ENCODE data around the gene TEX29. TPM values are rescaled to one million over a fixed set of nuclear protein-coding genes. Genes with fewer than 3 reads are reported as not detected.

TEX29 gene
- total RNA-seq, 1 experiment from 2014 or later: 0.33 TPM

GRCh38 chr13:111343186-111343805, 22.9 kb downstream of the TEX29 start:
- Histone ChIP-seq H3T11ph (ENCODE audit: low read length) (no peak overlapping the region), H4K91ac (ENCODE audit: insufficient read length, low read depth, low read length) (no peak overlapping the region), H3K4me2 (ENCODE audit: insufficient read depth, insufficient read length, low read length) (no peak overlapping the region), H3K4ac (ENCODE audit: low read depth, low read length) (no peak overlapping the region), H3K27me3 (ENCODE audit: insufficient read depth, low read length) (no peaks in the 10 kb centered on the region), H3K18ac (ENCODE audit: insufficient read length, low read depth, low read length) (no peak overlapping the region), H4K8ac (replicated peaks; ENCODE audit: insufficient read length, low read depth, low read length) (no peak overlapping the region), H4K5ac (ENCODE audit: insufficient read length, low read depth, low read length) (no peak overlapping the region), H2BK20ac (ENCODE audit: low read depth, low read length, poor library complexity, severe bottlenecking) (no peak overlapping the region), H3K9me3 (ENCODE audit: control insufficient read depth, low read depth, low read length) (no peaks in the 10 kb centered on the region), H2BK5ac (ENCODE audit: insufficient read length, low read length) (no peak overlapping the region), H4K20me1 (ENCODE audit: control insufficient read depth, insufficient read depth, insufficient read length) (no peaks in the 10 kb centered on the region), H3K27ac (ENCODE audit: insufficient read length, low read depth, low read length) (no peak overlapping the region), H3K79me1 (ENCODE audit: insufficient read depth, low read depth, low read length, poor library complexity, severe bottlenecking) (no peaks in the 10 kb centered on the region), H3K23ac (ENCODE audit: insufficient read length, low read depth, low read length) (no peak overlapping the region), H3K14ac (ENCODE audit: insufficient read depth, low read length) (no peak overlapping the region), H2BK120ac (ENCODE audit: low read depth, low read length, poor library complexity, severe bottlenecking) (no peak overlapping the region), H2AFZ (ENCODE audit: low read length) (no peak overlapping the region), H3K23me2 (ENCODE audit: insufficient read length, low read depth, low read length, poor library complexity, severe bottlenecking) (no peaks in the 10 kb centered on the region), H2BK15ac (ENCODE audit: low read depth, low read length) (no peak overlapping the region), H2BK12ac (ENCODE audit: insufficient read length, low read depth, low read length) (no peak overlapping the region), H3K79me2 (ENCODE audit: insufficient read depth, low read length) (no peaks in the 10 kb centered on the region), H3K9ac (ENCODE audit: extremely low read depth, insufficient read length, low read length) (no peak overlapping the region), H3K4me1 (ENCODE audit: insufficient read depth, low read length) (no peaks in the 10 kb centered on the region), H2AK5ac (ENCODE audit: insufficient read length, low read length) (no peak overlapping the region), H3K56ac (ENCODE audit: insufficient read length, low read depth, low read length) (no peak overlapping the region)
- DNase-seq: peak; percentile 22
- Mint-ChIP-seq H3K9me3 (no peaks in the 10 kb centered on the region), H3K4me1 (peaks cover 4 to 5% of the 10 kb centered on the region in 2 experiments; a peak in 2 of 4 replicates), H3K27ac (peak overlapping the region in 1 of 3 experiments; percentile 68; a peak in 1 of 7 replicates), H3K4me3 (no peak overlapping the region), H3K36me3 (ENCODE audit: insufficient read depth in 1 of 3, low read depth in 3 of 3) (no peaks in the 10 kb centered on the region; a peak in 1 of 7 replicates), H3K27me3 (ENCODE audit: low read depth) (peaks cover 6% of the 10 kb centered on the region)
- WGBS (ENCODE audit: extremely low coverage, insufficient read length, low lambda C conversion rate): no CpG with 5 or more reads among the region's 11 CpGs
- no peak; the same call in 2 of the 3 replicates for TF ChIP-seq CTCF (conservative IDR thresholded peaks at IDR 0.05)
